Karpas-422 (cell line): ENCODE data around the gene TMEM203. TPM values are rescaled to one million over a fixed set of nuclear protein-coding genes. Genes with fewer than 3 reads are reported as not detected.

Source experiments
- DNase-seq: peaks from one replicate; pipeline ENCODE4 v3.0.0-alpha.2; 2015
- H2AFZ ChIP-seq: fragments of 200-600 bp; sonication (generic); 2 replicates; pipeline ENCODE4 v1.6.1; 2014; ENCODE audit warnings: antibody characterized with exemption, low read length, mixed read lengths
- H3K27ac ChIP-seq: fragments of 200-600 bp; sonication (generic); 2 replicates; pipeline ENCODE4 v1.5.1; 2014; ENCODE audit warnings: mild to moderate bottlenecking, low read length, moderate library complexity
- H3K27me3 ChIP-seq: fragments of 200-600 bp; sonication (generic); 2 replicates; pipeline ENCODE4 v1.6.1; 2014; ENCODE audit warnings: low read length, mixed read lengths
- H3K36me3 ChIP-seq: fragments of 200-600 bp; sonication (generic); 2 replicates; pipeline ENCODE4 v1.6.1; 2014; ENCODE audit warnings: low read length, mixed read lengths; ENCODE audit not compliant: insufficient read depth
- H3K4me1 ChIP-seq: fragments of 200-600 bp; sonication (generic); 2 replicates; pipeline ENCODE4 v1.6.1; 2014; ENCODE audit warnings: mild to moderate bottlenecking, low read length, mixed read lengths
- H3K4me2 ChIP-seq: fragments of 200-600 bp; sonication (generic); 2 replicates; pipeline ENCODE4 v1.6.1; 2014; ENCODE audit warnings: low read length, low read depth, mild to moderate bottlenecking; ENCODE audit not compliant: poor library complexity, severe bottlenecking
- H3K4me3 ChIP-seq: fragments of 200-600 bp; sonication (generic); 2 replicates; pipeline ENCODE4 v1.5.1; 2014; ENCODE audit warnings: mild to moderate bottlenecking, antibody characterized with exemption, low read length, mixed read lengths
- H3K79me2 ChIP-seq: fragments of 200-600 bp; sonication (generic); 2 replicates; pipeline ENCODE4 v1.6.1; 2014; ENCODE audit warnings: mild to moderate bottlenecking, low read length, mixed read lengths
- H3K9ac ChIP-seq: fragments of 200-600 bp; sonication (generic); 2 replicates; pipeline ENCODE4 v1.6.0; 2014; ENCODE audit warnings: low read length
- H3K9me2 ChIP-seq: fragments of 200-600 bp; sonication (generic), shearing (Covaris generic); replicated peaks from 2 replicates; pipeline ENCODE4 v1.6.0; 2014; ENCODE audit warnings: mild to moderate bottlenecking, low read length, moderate library complexity; ENCODE audit not compliant: insufficient read depth
- H3K9me3 ChIP-seq: fragments of 300-700, 200-600 bp; sonication (generic); 2 replicates; pipeline ENCODE4 v1.6.1; 2014; ENCODE audit warnings: low read length, mixed read lengths
- H4K20me1 ChIP-seq: fragments of 200-600 bp; sonication (generic); 2 replicates; pipeline ENCODE4 v1.6.1; 2014; ENCODE audit warnings: mild to moderate bottlenecking, antibody characterized with exemption, low read length, low read depth; ENCODE audit not compliant: insufficient read depth
- total RNA-seq: library from RNA; depleted of rRNA; stranded (reverse); fragments of >200 nt; shearing (Covaris generic); gene quantifications from 2 replicates; pipeline ENCODE4 v1.2.3, GENCODE V29; 2014; ENCODE audit warnings: low replicate concordance

Gene TMEM203
- total RNA-seq, 1 experiment from 2014 or later: 30.6 TPM

- Histone ChIP-seq H3K4me3 (no peak overlapping the region), H3K9me2 (no peaks in the 10 kb centered on the region), H3K9ac (no peak overlapping the region), H3K4me1 (peaks cover 31% of the 10 kb centered on the region), H3K27me3 (no peaks in the 10 kb centered on the region), H3K79me2 (no peaks in the 10 kb centered on the region), H4K20me1 (peaks cover 20% of the 10 kb centered on the region; the same call in 1 of the 2 replicates), H3K36me3 (no peaks in the 10 kb centered on the region), H2AFZ (no peak overlapping the region), H3K9me3 (no peaks in the 10 kb centered on the region), H3K27ac (no peak overlapping the region), H3K4me2 (no peak overlapping the region)
- DNase-seq: no peak
Measured at GRCh38 chr9:137232101-137232500, 26.7 kb upstream of the TMEM203 start.

GRCh38 chr9:137231372-137232039 lies 26.1 kb upstream of the TMEM203 start:
- no peaks in the 10 kb centered on the region for H3K9me3 ChIP-seq
- H2AFZ ChIP-seq: no peak overlapping the region
- no peak overlapping the region for H3K27ac ChIP-seq
- H3K36me3 ChIP-seq: no peaks in the 10 kb centered on the region
- DNase-seq: no peak
- H3K27me3 ChIP-seq: no peaks in the 10 kb centered on the region
- H3K79me2 ChIP-seq: no peaks in the 10 kb centered on the region
- no peak overlapping the region for H3K4me2 ChIP-seq
- peaks cover 25% of the 10 kb centered on the region for H3K4me1 ChIP-seq
- no peak overlapping the region for H3K4me3 ChIP-seq
- no peaks in the 10 kb centered on the region for H3K9me2 ChIP-seq
- H4K20me1 ChIP-seq: peaks cover 20% of the 10 kb centered on the region; the same call in 1 of the 2 replicates
- no peak overlapping the region for H3K9ac ChIP-seq

GRCh38 chr9:137230705-137231371 lies 25.4 kb upstream of the TMEM203 start, which contains the start of gene SLC34A3:
Gene SLC34A3 (plus strand): TSS chr9:137230901. CDS start chr9:137231703, 802 bp downstream.
- Histone ChIP-seq H4K20me1 (peaks cover 18% of the 10 kb centered on the region; the same call in 1 of the 2 replicates), H2AFZ (no peak within 1 kb of the TSS), H3K36me3 (no peaks in the 10 kb centered on the region), H3K9me2 (no peaks in the 10 kb centered on the region), H3K4me3 (no peak within 1 kb of the TSS), H3K79me2 (no peaks in the 10 kb centered on the region), H3K9me3 (no peaks in the 10 kb centered on the region), H3K4me2 (no peak within 1 kb of the TSS), H3K9ac (no peak within 1 kb of the TSS), H3K27ac (no peak within 1 kb of the TSS), H3K27me3 (no peaks in the 10 kb centered on the region), H3K4me1 (peaks cover 19% of the 10 kb centered on the region)
- DNase-seq: no peak

- H3K9me3 ChIP-seq: no peaks in the 10 kb centered on the region
- no peak overlapping the region for H3K9ac ChIP-seq
- DNase-seq: no peak
- H2AFZ ChIP-seq: no peak overlapping the region
- H3K36me3 ChIP-seq: no peaks in the 10 kb centered on the region
- H3K27me3 ChIP-seq: no peaks in the 10 kb centered on the region
- peaks cover 10% of the 10 kb centered on the region; the same call in 1 of the 2 replicates for H4K20me1 ChIP-seq
- H3K4me3 ChIP-seq: no peak overlapping the region
- peaks cover 13% of the 10 kb centered on the region for H3K4me1 ChIP-seq
- H3K4me2 ChIP-seq: no peak overlapping the region
- no peaks in the 10 kb centered on the region for H3K9me2 ChIP-seq
- no peak overlapping the region for H3K27ac ChIP-seq
- H3K79me2 ChIP-seq: no peaks in the 10 kb centered on the region
Measured at GRCh38 chr9:137229903-137230704, 24.7 kb upstream of the TMEM203 start.

- DNase-seq: no peak
- H2AFZ ChIP-seq: no peak overlapping the region
- H3K4me3 ChIP-seq: no peak overlapping the region
- no peaks in the 10 kb centered on the region for H3K79me2 ChIP-seq
- no peak overlapping the region for H3K4me2 ChIP-seq
- H3K9me3 ChIP-seq: no peaks in the 10 kb centered on the region
- H3K9me2 ChIP-seq: no peaks in the 10 kb centered on the region
- peaks cover 10% of the 10 kb centered on the region for H3K4me1 ChIP-seq
- H3K9ac ChIP-seq: no peak overlapping the region
- H3K27me3 ChIP-seq: no peaks in the 10 kb centered on the region
- H4K20me1 ChIP-seq: peaks cover 2% of the 10 kb centered on the region; the same call in 1 of the 2 replicates
- H3K27ac ChIP-seq: no peak overlapping the region
- H3K36me3 ChIP-seq: no peaks in the 10 kb centered on the region
Measured at GRCh38 chr9:137228968-137229896, 23.8 kb upstream of the TMEM203 start.

- Histone ChIP-seq H3K4me2 (no peak overlapping the region), H3K9me3 (no peaks in the 10 kb centered on the region)
Measured at GRCh38 chr9:137228506-137228967, 23.1 kb upstream of the TMEM203 start.

GRCh38 chr9:137227853-137228505 lies 22.5 kb upstream of the TMEM203 start:
- no peak overlapping the region for H3K4me2 ChIP-seq
- H3K36me3 ChIP-seq: no peaks in the 10 kb centered on the region
- no peak overlapping the region for H3K27ac ChIP-seq
- no peak overlapping the region for H2AFZ ChIP-seq
- peaks cover 15% of the 10 kb centered on the region for H3K4me1 ChIP-seq
- H3K79me2 ChIP-seq: no peaks in the 10 kb centered on the region
- no peaks in the 10 kb centered on the region for H3K9me2 ChIP-seq
- H3K9me3 ChIP-seq: no peaks in the 10 kb centered on the region
- H3K9ac ChIP-seq: no peak overlapping the region
- DNase-seq: no peak
- no peak overlapping the region for H3K4me3 ChIP-seq
- H4K20me1 ChIP-seq: no peaks in the 10 kb centered on the region
- H3K27me3 ChIP-seq: no peaks in the 10 kb centered on the region

More at GRCh38 chr9:137228506-137228967, 23.1 kb upstream of the TMEM203 start:
- H3K27me3 ChIP-seq: no peaks in the 10 kb centered on the region
- H3K9ac ChIP-seq: no peak overlapping the region
- no peak overlapping the region for H2AFZ ChIP-seq
- no peaks in the 10 kb centered on the region for H3K79me2 ChIP-seq
- no peak for DNase-seq
- no peak overlapping the region for H3K27ac ChIP-seq
- H3K4me1 ChIP-seq: peaks cover 13% of the 10 kb centered on the region
- no peaks in the 10 kb centered on the region for H3K9me2 ChIP-seq
- H3K4me3 ChIP-seq: no peak overlapping the region
- no peaks in the 10 kb centered on the region for H3K36me3 ChIP-seq
- no peaks in the 10 kb centered on the region for H4K20me1 ChIP-seq
